GM21515 (cell line): ENCODE measurements around the gene DESI2.
"Not testable (repeated sequence)": the region's sequence is repeated elsewhere in the genome, so short reads cannot be mapped to it uniquely, and the experiment has no call there.

ENCODE experiments used
- ATAC-seq: cut with Tn5 transposase; IDR thresholded peaks from one replicate; pipeline ENCODE4 v1.9.1; 2021; ENCODE audit not compliant: unreplicated experiment

The DESI2 gene

GRCh38 chr1:244704107-244704506 is 51.2 kb downstream of the DESI2 start:
- ATAC-seq = no peak

- no peak for ATAC-seq
Observed at GRCh38 chr1:244705261-244706234, 52.6 kb downstream of the DESI2 start.

GRCh38 chr1:244709076-244709475 is 56.1 kb downstream of the DESI2 start:
- no peak for ATAC-seq

- ATAC-seq = no peak
Observed at GRCh38 chr1:244709476-244710368, 56.8 kb downstream of the DESI2 start.

- no peak for ATAC-seq
Observed at GRCh38 chr1:244710474-244711062, 57.6 kb downstream of the DESI2 start.

GRCh38 chr1:244712669-244713068 is 59.7 kb downstream of the DESI2 start:
- no peak for ATAC-seq

- ATAC-seq = no peak
Observed at GRCh38 chr1:244713332-244713731, 60.4 kb downstream of the DESI2 start.

- no peak for ATAC-seq
Observed at GRCh38 chr1:244727871-244728474, 75.0 kb downstream of the DESI2 start.

GRCh38 chr1:244730153-244730933 is 77.4 kb downstream of the DESI2 start:
- ATAC-seq = no peak

GRCh38 chr1:244730934-244731434 is 78.1 kb downstream of the DESI2 start:
- no peak for ATAC-seq

GRCh38 chr1:244731651-244732050 is 78.7 kb downstream of the DESI2 start:
- no peak for ATAC-seq

- ATAC-seq = no peak
Observed at GRCh38 chr1:244732851-244733450, 80.0 kb downstream of the DESI2 start.

- ATAC-seq = no peak
Observed at GRCh38 chr1:244735404-244735803, 82.5 kb downstream of the DESI2 start.

GRCh38 chr1:244735876-244736561 is 83.1 kb downstream of the DESI2 start:
- ATAC-seq = no peak

- ATAC-seq = not testable (repeated sequence)
Observed at GRCh38 chr1:244739140-244739539, 86.2 kb downstream of the DESI2 start.

GRCh38 chr1:244740027-244740617 is 87.2 kb downstream of the DESI2 start:
- ATAC-seq = not testable (repeated sequence)

- no peak for ATAC-seq
Observed at GRCh38 chr1:244741692-244742091, 88.8 kb downstream of the DESI2 start.

- no peak for ATAC-seq
Observed at GRCh38 chr1:244749230-244750016, 96.5 kb downstream of the DESI2 start.
